ENCODE results near the gene CDC73. TPM values are rescaled to one million over a fixed set of nuclear protein-coding genes. Genes with fewer than 3 reads are reported as not detected.

The CDC73 gene
- total and polyA plus RNA-seq, 2 of the 13 experiments (the other 11 are each of a cell fraction or from before 2014, with no cell fraction given) = 20.2 to 26.3 TPM

GRCh38 chr1:193179094-193179493 is 57.3 kb downstream of the CDC73 start:
- H3K36me3 ChIP-seq (replicated peaks in 1 of 2; ENCODE audit: control insufficient read depth in 1 of 2, insufficient read depth in 2 of 2, low read length in 2 of 2) = no peaks in the 10 kb centered on the region
- H3K4me3 ChIP-seq (replicated peaks in 1 of 3; ENCODE audit: insufficient read depth in 1 of 3, low read depth in 2 of 3, low read length in 3 of 3) = no peak overlapping the region
- BruUV-seq (replicated peaks) = no TSS peak
- ATAC-seq (no peak), FAIRE-seq (no peak), DNase-seq (ENCODE audit: low spot score) (no peak)
- POLR2A ChIA-PET = no interaction called here
- peaks cover 15% of the 10 kb centered on the region for H3K79me2 ChIP-seq (ENCODE audit: insufficient read depth, low read length)
- H3K4me2 ChIP-seq (ENCODE audit: low read depth, low read length) = no peak overlapping the region
- CTCF ChIA-PET (ENCODE audit: low intra/inter-chr PET ratio, low total read pairs) = no interaction called here
- H3K9me3 ChIP-seq (ENCODE audit: low read length) = no peaks in the 10 kb centered on the region
- no peak overlapping the region for H2AFZ ChIP-seq (ENCODE audit: low read length)
- H3K27me3 ChIP-seq (ENCODE audit: control insufficient read depth in 1 of 2, insufficient read depth in 2 of 2, low read length in 2 of 2) = no peaks in the 10 kb centered on the region
- H4K20me1 ChIP-seq (ENCODE audit: insufficient read depth, low read length) = 0 out of 2 replicates have a peak, but pooled peaks cover 4% of the 10 kb centered on the region
- 96% methylated on average over 4 of the region's 4 CpGs for WGBS (ENCODE audit: low lambda C conversion rate)
- no peak overlapping the region for H3K27ac ChIP-seq (ENCODE audit: extremely low read length, insufficient read depth, low read length)
- no peaks in the 10 kb centered on the region for H3K4me1 ChIP-seq (ENCODE audit: insufficient read depth, low read length)
- TF ChIP-seq MYNN (CRISPR knock-in tag; IDR thresholded peaks at IDR 0.05; ENCODE audit: low read depth) = no peak
- no peak for TF ChIP-seq ZNF235 (CRISPR knock-in tag; IDR thresholded peaks at IDR 0.05; ENCODE audit: borderline replicate concordance)
- H3K9ac ChIP-seq (ENCODE audit: insufficient read depth, low read depth, low read length) = no peak overlapping the region
- intact Hi-C loops (cut with micrococcal nuclease; ENCODE audit: unreplicated experiment) = no loop called here
- in situ Hi-C loops (cut with HindIII; ENCODE audit: extremely low pct_ligation_motif_present, low pct_unique_long_range_greater_than_20kb) = no loop called here

GRCh38 chr1:193181536-193181935 is 59.7 kb downstream of the CDC73 start:
- peaks cover 12% of the 10 kb centered on the region for H3K4me1 ChIP-seq (ENCODE audit: insufficient read depth, low read length)
- POLR2A ChIA-PET = no interaction called here
- H4K20me1 ChIP-seq (ENCODE audit: insufficient read depth, low read length) = 0 out of 2 replicates have a peak, but pooled peaks cover 4% of the 10 kb centered on the region
- no peaks in the 10 kb centered on the region for H3K9me3 ChIP-seq (ENCODE audit: low read length)
- peaks cover 10% of the 10 kb centered on the region for H3K79me2 ChIP-seq (ENCODE audit: insufficient read depth, low read length)
- intact Hi-C loops (cut with micrococcal nuclease; ENCODE audit: unreplicated experiment) (loop anchor here (5.0 to 10.0 kb wide), 2 partner anchors 163 to 216 kb away; no protein-coding TSS in a partner anchor), in situ Hi-C loops (cut with HindIII; ENCODE audit: extremely low pct_ligation_motif_present, low pct_unique_long_range_greater_than_20kb) (no loop called here)
- TF ChIP-seq ZNF354B (CRISPR knock-in tag; IDR thresholded peaks at IDR 0.05) (no peak), KDM6A (CRISPR knock-in tag; IDR thresholded peaks at IDR 0.05; ENCODE audit: low read depth) (no peak), RFXAP (CRISPR knock-in tag; IDR thresholded peaks at IDR 0.05; ENCODE audit: borderline replicate concordance) (no peak), JUND (CRISPR knock-in tag; IDR thresholded peaks at IDR 0.05) (no peak), NFAT5 (CRISPR knock-in tag; IDR thresholded peaks at IDR 0.05) (no peak), CENPX (CRISPR knock-in tag; IDR thresholded peaks at IDR 0.05) (no peak), E2F1 (CRISPR knock-in tag; IDR thresholded peaks at IDR 0.05) (no peak), TIGD3 (CRISPR knock-in tag; IDR thresholded peaks at IDR 0.05; ENCODE audit: borderline replicate concordance) (no peak), MIER2 (CRISPR knock-in tag; IDR thresholded peaks at IDR 0.05) (no peak), FOSL2 (CRISPR knock-in tag; IDR thresholded peaks at IDR 0.05) (no peak)
- ATAC-seq = no peak
- 97% methylated on average over 1 of the region's 1 CpG for WGBS (ENCODE audit: low lambda C conversion rate)
- H3K4me2 ChIP-seq (ENCODE audit: low read depth, low read length) = no peak overlapping the region
- no peak for FAIRE-seq
- CTCF ChIA-PET (ENCODE audit: low intra/inter-chr PET ratio, low total read pairs) = no interaction called here
- H3K9ac ChIP-seq (ENCODE audit: insufficient read depth, low read depth, low read length) = no peak overlapping the region
- no peak for DNase-seq (ENCODE audit: low spot score)
- no peak overlapping the region for H2AFZ ChIP-seq (ENCODE audit: low read length)
- no TSS peak for BruUV-seq (replicated peaks)
- H3K27ac ChIP-seq (ENCODE audit: extremely low read length, insufficient read depth, low read length) = no peak overlapping the region
- no peak overlapping the region for H3K4me3 ChIP-seq (replicated peaks in 1 of 3; ENCODE audit: insufficient read depth in 1 of 3, low read depth in 2 of 3, low read length in 3 of 3)
- no peaks in the 10 kb centered on the region for H3K27me3 ChIP-seq (ENCODE audit: control insufficient read depth in 1 of 2, insufficient read depth in 2 of 2, low read length in 2 of 2)
- H3K36me3 ChIP-seq (replicated peaks in 1 of 2; ENCODE audit: control insufficient read depth in 1 of 2, insufficient read depth in 2 of 2, low read length in 2 of 2) = no peaks in the 10 kb centered on the region

Measured in HepG2 (cell line).